Panc1 (cell line): ENCODE measurements around the gene BABAM2. TPM values are rescaled to one million over a fixed set of nuclear protein-coding genes. Genes with fewer than 3 reads are reported as not detected.

Source experiments
- ATAC-seq: fragments of 200-7000 bp; cut with Tn5 transposase; 2 replicates; pipeline ENCODE4 v1.9.1; 2020; ENCODE audit warnings: mild to moderate bottlenecking, moderate library complexity
- BruUV-seq: library from RNA; stranded (reverse); fragments of 400-500 nt; replicated peaks from 2 replicates; lab custom pipeline; 2021; lab: Mats Ljungman, UMichigan
- CTCF ChIA-PET: fragments of 300-600 bp; sonication (Branson Sonifier 250); formaldehyde crosslinking; loops from one replicate; lab custom pipeline; 2022; ENCODE audit warnings: antibody characterized with exemption; lab: Charles Lee
- POLR2A ChIA-PET: fragments of 300-600 bp; sonication (Branson Sonifier 250); formaldehyde crosslinking; loops from one replicate; lab custom pipeline; 2022; ENCODE audit warnings: antibody characterized with exemption; lab: Charles Lee
- DNase-seq: peaks from one replicate; pipeline ENCODE4 v3.0.0-alpha.2; 2010; ENCODE audit warnings: low read depth, low spot score
- H3K27ac ChIP-seq: 2 replicates; pipeline ENCODE4 v1.5.1; 2011; ENCODE audit warnings: mild to moderate bottlenecking, low read length, inconsistent platforms
- H3K27me3 ChIP-seq: fragments of 200-500 bp; sonication (Bioruptor generic); 2 replicates; pipeline ENCODE4 v1.6.0; 2014; ENCODE audit warnings: low read length, inconsistent platforms; ENCODE audit not compliant: control insufficient read depth, insufficient read depth
- H3K36me3 ChIP-seq: fragments of 200-500 bp; sonication (Bioruptor generic); 2 replicates; pipeline ENCODE4 v1.5.1; 2014; ENCODE audit warnings: inconsistent platforms, mild to moderate bottlenecking, low read length, moderate library complexity; ENCODE audit not compliant: control insufficient read depth, insufficient read depth
- H3K4me1 ChIP-seq: 2 replicates; pipeline ENCODE4 v1.5.1; 2011; ENCODE audit warnings: inconsistent platforms, mild to moderate bottlenecking, low read length, moderate library complexity; ENCODE audit not compliant: control insufficient read depth, insufficient read depth
- H3K4me3 ChIP-seq, 2 experiments: 2 replicates each; pipeline ENCODE4 v1.5.1; 2011 to 2012; ENCODE audit warnings: low read depth in 2 of 2, low read length in 2 of 2, mild to moderate bottlenecking in 2 of 2, inconsistent platforms in 1 of 2, moderate library complexity in 1 of 2
- H3K9me3 ChIP-seq: fragments of 200-500 bp; sonication (Bioruptor generic); 2 replicates; pipeline ENCODE4 v1.5.1; 2014; ENCODE audit warnings: low read depth, mild to moderate bottlenecking, inconsistent platforms, low read length, moderate library complexity; ENCODE audit not compliant: control insufficient read depth, insufficient read depth
- CTCF ChIP-seq: fragments of 450-650 bp; IDR thresholded peaks from 2 replicates; pipeline ENCODE4 v1.5.1; 2017; ENCODE audit warnings: mild to moderate bottlenecking
- POLR2AphosphoS5 ChIP-seq: IDR thresholded peaks from 2 replicates; pipeline ENCODE4 v1.6.1; 2012; ENCODE audit warnings: mild to moderate bottlenecking, low read depth, low read length, moderate library complexity
- REST ChIP-seq, 2 experiments: IDR thresholded peaks; 2 replicates each; pipeline ENCODE4 v1.6.1; 2011 to 2012; ENCODE audit warnings: low read depth in 2 of 2, control low read depth in 1 of 2, low read length in 1 of 2, mild to moderate bottlenecking in 1 of 2, moderate library complexity in 1 of 2; ENCODE audit not compliant: insufficient read depth in 1 of 2
- SIN3A ChIP-seq: IDR thresholded peaks from 2 replicates; pipeline ENCODE4 v1.6.1; 2012; ENCODE audit warnings: low read depth, mild to moderate bottlenecking, low read length, moderate library complexity, borderline replicate concordance; ENCODE audit not compliant: insufficient read depth
- TCF7L2 ChIP-seq: IDR thresholded peaks from 2 replicates; pipeline ENCODE4 v1.6.1; 2011; ENCODE audit warnings: mild to moderate bottlenecking, low read depth, low read length, inconsistent platforms
- in situ Hi-C: cut with HindIII; loops from 2 replicates; pipeline ENCODE4 v1.10.0; 2016; ENCODE audit warnings: low sequenced_read_pairs, low pct_unique_long_range_greater_than_20kb
- intact Hi-C: fragments of 100-400 bp; cut with micrococcal nuclease; formaldehyde crosslinking; loops from one replicate; pipeline ENCODE4 v1.10.0; 2022; ENCODE audit not compliant: unreplicated experiment
- total RNA-seq: library from RNA; stranded (reverse); gene quantifications from one replicate; pipeline ENCODE4 v1.2.1, GENCODE V29; 2021; ENCODE audit not compliant: unreplicated experiment

Gene BABAM2
- total RNA-seq, 1 experiment from 2014 or later, result 31.2 TPM

GRCh38 chr2:28163627-28164279 lies 273.2 kb downstream of the BABAM2 start:
- Histone ChIP-seq H3K4me3 (no peak overlapping the region), H3K9me3 (no peaks in the 10 kb centered on the region), H3K27me3 (no peaks in the 10 kb centered on the region), H3K4me1 (no peaks in the 10 kb centered on the region), H3K36me3 (no peaks in the 10 kb centered on the region), H3K27ac (no peak overlapping the region)
- intact Hi-C loops, result no loop called here
- DNase-seq (no peak), ATAC-seq (no peak)
- BruUV-seq, result no TSS peak
- POLR2A ChIA-PET, result no interaction called here
- in situ Hi-C loops, result no loop called here
- no peak for TF ChIP-seq CTCF
- TF ChIP-seq POLR2AphosphoS5, result no peak
- TF ChIP-seq REST (IDR thresholded peaks at IDR 0.05; ENCODE audit: insufficient read depth in 1 of 2, low read depth in 2 of 2, low read length in 1 of 2), result no peak
- TF ChIP-seq TCF7L2, result no peak
- TF ChIP-seq SIN3A, result no peak
- CTCF ChIA-PET, result no interaction called here

- ATAC-seq (no peak), DNase-seq (no peak)
- Histone ChIP-seq H3K4me3 (no peak overlapping the region), H3K27me3 (no peaks in the 10 kb centered on the region), H3K36me3 (no peaks in the 10 kb centered on the region), H3K27ac (no peak overlapping the region), H3K9me3 (no peaks in the 10 kb centered on the region), H3K4me1 (no peaks in the 10 kb centered on the region)
- BruUV-seq, result no TSS peak
- intact Hi-C loops, result no loop called here
- POLR2A ChIA-PET, result no interaction called here
- CTCF ChIA-PET, result no interaction called here
- TF ChIP-seq CTCF (no peak), SIN3A (no peak), POLR2AphosphoS5 (no peak), TCF7L2 (no peak), REST (IDR thresholded peaks at IDR 0.05; ENCODE audit: insufficient read depth in 1 of 2, low read depth in 2 of 2, low read length in 1 of 2) (no peak)
- in situ Hi-C loops, result no loop called here
Measured at GRCh38 chr2:28164280-28164801, 273.8 kb downstream of the BABAM2 start.
